Stimulated activated CD4-positive, alpha-beta T cell treated with anti-CD3 and anti-CD28 coated beads, Interleukin-4, amount 100 ng/mL, for 4 hours (primary cell): ENCODE data around the gene PAEP.

Source experiments
- DNase-seq, 2 experiments: peaks; one replicate each; pipeline ENCODE4 v3.0.0-alpha.2; 2020

PAEP gene

DNA sequence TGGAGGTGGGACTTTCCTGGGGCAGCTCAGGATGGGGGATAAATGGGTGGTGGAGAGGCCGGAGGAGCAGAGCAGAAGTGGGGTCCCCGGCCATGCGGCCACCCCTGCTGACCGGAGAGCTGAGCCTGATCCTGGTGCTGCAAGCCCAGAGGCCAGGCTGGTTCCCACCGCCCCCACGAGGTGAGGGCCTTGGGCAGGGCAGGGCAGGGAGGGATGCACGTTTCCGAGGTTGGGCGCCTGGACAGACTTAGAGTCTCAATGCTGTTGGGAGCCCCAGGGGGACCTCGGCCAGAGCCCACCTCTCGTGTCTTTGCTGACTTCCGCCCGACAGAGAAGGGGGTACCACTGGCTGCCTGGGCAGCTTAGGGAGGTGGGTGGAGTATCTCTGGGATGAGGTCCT is 10.1 kb upstream of the PAEP start:
- DNase-seq, result no peak

DNA sequence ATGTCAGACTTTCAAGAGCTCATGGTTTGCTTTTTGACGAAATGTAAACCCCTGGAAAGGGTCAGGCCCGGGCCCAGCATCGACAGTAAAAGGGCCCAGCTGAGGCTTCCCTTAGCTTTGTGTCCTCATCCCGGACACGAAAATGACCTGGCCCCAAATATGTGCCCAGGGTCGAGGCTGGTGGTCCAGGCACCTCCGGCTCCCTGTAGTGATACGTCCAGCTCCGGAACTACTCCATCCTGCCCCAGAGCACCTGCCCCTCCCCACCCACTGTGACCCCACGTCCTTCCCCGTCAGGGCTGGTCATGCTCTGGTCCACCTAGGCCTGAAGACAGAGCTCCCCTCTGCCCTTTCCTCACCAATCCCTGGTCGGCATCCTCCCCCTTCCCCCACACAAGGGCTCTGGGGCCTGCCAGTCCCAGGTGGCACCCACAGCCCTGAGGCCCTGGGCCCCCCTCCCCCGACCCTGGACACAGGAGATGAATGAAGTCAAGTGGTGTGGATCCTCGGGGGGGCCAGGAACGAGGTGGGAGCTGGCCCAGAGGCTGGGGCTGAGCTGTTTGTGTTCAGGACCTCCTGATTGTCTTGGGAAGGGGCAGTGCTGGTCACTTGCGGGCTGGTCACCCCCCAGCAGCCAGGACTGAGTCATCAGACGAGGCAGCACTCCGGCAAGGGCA is 9.4 kb upstream of the PAEP start:
- DNase-seq, result no peak

DNA sequence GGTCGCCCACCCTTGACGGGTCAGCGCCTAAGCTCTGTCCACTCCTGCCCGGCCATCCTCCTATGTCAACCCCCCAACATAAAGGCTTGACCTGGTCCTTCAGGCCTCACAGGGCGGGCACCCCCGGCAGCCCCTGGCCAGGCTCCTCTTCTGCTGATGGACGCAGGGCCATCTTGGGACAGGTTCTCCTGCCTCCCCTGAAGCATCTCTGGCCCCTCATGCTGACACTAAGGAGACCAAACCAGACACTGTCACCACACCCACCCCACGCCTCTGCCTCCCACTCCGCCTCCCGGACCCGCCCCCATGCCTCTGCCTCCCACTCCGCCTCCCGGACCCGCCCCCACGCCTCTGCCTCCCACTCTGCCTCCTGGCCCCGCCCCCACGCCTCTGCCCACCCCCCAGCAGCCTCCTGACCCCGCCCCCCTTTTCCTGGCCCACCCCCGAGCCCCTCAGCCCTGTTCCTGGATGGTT is 8.8 kb upstream of the PAEP start:
- no peak for DNase-seq

- no peak for DNase-seq
Observed at GRCh38 chr9:135554718-135555117, 6.8 kb upstream of the PAEP start.

DNA sequence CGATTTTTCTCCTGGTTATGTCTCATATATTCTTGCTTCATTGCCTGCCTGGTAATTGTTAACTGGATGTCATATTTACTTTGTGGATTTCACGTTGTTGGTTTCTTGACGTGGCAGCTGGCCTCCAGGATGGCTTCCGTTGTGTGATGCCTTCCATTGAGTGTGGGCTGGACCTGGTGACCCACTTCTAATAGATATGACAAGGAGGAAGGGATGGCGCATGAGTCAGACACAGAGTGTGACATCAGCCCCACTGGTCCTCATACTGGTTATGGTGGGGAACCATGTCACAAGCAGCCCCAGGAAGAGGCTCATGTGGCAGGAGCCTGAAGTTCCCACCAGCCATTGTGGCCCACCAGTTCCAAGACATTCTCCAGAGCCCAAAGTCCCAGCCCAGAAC is 6.4 kb upstream of the PAEP start:
- no peak for DNase-seq

- no peak for DNase-seq
Observed at GRCh38 chr9:135555910-135556309, 5.6 kb upstream of the PAEP start.

GRCh38 chr9:135559606-135560005 is 1.9 kb upstream of the PAEP start:
- no peak for DNase-seq

GRCh38 chr9:135562235-135562745 is 734 bp downstream of the PAEP start:
- no peak for DNase-seq

GRCh38 chr9:135563039-135563476 is 1.5 kb downstream of the PAEP start:
- DNase-seq, result no peak

GRCh38 chr9:135563858-135564257 is 2.3 kb downstream of the PAEP start:
- no peak for DNase-seq

- no peak for DNase-seq
Observed at GRCh38 chr9:135565141-135565628, 3.6 kb downstream of the PAEP start.

- no peak for DNase-seq
Observed at GRCh38 chr9:135565636-135566035, 4.1 kb downstream of the PAEP start.

DNA sequence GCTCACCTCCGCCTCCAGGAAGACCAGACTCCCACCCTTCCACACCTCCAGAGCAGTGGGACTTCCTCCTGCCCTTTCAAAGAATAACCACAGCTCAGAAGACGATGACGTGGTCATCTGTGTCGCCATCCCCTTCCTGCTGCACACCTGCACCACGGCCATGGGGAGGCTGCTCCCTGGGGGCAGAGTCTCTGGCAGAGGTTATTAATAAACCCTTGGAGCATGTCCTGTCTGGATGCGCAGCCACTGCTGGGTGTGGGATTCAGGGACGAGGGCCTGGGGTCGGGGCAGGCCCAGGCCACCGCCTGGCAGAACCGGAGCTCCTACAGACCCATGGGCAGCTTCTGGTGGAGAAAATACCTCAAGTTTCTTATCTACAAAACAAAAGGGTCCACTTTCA is 5.0 kb downstream of the PAEP start:
- no peak for DNase-seq

DNA sequence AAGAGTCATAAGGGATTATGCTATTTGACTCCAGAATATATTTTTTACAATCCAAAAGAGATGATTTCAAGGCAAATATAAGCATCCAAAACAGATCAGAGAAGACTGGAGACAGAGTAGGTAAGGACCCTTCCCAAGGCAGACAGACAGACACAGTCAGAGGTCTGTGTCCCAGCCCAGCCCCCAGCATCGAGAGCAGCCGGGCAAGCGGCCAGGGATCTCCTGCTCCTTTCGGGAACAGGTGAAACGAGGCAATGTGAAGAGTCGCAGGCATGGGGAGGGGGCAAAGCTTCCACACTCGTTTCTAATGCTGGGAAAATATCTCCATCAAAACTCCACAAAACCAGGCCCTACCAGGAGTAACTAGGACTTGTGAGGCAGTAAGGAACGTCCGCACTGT is 5.8 kb downstream of the PAEP start:
- no peak for DNase-seq

GRCh38 chr9:135568026-135568425 is 6.5 kb downstream of the PAEP start:
- DNase-seq, result no peak

DNA sequence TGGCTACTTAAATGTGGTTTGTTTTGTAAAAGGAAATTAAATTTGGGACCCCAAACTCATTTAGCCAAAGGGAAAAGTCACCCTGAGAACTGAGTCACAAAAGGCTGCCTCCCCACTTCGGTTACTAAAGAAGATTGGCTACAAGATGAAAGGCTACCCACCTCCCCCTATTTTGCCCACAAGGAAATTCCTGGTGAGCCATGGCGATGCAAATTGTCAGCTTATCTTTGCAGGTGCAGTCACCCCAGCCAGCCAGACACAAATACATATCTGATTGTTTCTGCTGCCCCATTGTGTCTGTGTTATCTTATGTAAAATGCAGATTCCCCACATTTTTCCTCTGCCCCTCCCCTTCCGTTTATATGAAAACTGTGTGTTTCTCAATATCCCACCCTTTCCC is 8.9 kb downstream of the PAEP start:
- DNase-seq, result no peak

GRCh38 chr9:135572233-135572632 is 10.7 kb downstream of the PAEP start:
- DNase-seq, result no peak

DNA sequence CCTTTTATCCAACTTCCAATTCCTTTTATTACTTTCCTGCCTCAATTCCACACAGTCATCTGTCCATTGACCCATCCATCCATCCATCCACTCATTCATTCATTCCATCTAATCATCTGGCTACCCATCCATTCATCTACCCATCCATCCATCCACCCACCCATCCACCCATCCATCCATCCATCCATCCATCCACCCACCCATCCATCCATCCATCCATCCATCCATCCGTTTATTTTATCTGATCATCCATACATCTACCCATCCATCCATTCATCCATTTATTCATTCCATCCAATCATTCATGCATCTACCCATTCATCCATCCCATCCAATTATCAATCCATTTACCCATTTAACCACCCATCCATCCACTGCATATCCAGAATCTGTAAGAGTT is 11.6 kb downstream of the PAEP start:
- no peak for DNase-seq

DNA sequence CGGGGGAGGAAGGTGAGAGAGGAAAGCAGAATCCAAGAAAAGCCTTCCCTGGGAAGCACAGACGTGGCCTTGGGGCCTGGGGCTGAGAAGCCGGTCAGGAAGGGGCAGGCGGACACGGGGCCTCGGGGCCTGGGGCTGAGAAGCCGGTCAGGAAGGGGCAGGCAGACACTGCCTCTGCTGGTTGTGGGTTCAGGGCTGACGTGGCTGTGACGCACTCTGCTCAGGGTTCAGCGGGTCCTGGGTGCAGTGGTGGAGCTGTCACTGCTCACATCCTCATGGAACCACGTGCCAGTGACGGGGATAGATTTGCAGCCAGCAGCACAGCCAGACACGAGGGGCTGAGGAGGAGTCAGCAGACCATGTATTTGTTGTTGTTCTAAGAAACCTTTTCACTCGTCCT is 12.8 kb downstream of the PAEP start:
- DNase-seq, result no peak

- no peak for DNase-seq
Observed at GRCh38 chr9:135574943-135575342, 13.4 kb downstream of the PAEP start.

- no peak for DNase-seq
Observed at GRCh38 chr9:135575995-135576631, 14.6 kb downstream of the PAEP start.

DNA sequence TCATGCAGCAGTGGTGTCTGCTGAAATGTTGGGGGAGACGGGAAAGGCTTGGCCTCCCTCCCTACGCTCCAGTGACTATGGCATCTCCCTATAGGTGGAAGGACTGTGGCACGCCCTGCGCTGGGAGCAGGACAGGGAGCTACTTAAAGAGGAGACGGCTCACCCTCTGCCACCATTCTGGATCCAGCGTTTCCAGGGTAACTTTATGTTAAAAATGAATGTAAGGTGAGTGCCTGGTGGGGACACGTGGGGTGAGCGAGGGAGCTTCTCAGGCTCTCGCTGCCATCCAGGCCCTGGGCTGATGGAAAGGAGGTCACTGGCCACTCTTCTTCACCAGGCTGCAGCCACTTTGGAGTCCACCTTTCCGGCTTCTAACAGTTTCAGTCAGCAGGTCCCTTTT is 15.7 kb downstream of the PAEP start:
- DNase-seq, result no peak

DNA sequence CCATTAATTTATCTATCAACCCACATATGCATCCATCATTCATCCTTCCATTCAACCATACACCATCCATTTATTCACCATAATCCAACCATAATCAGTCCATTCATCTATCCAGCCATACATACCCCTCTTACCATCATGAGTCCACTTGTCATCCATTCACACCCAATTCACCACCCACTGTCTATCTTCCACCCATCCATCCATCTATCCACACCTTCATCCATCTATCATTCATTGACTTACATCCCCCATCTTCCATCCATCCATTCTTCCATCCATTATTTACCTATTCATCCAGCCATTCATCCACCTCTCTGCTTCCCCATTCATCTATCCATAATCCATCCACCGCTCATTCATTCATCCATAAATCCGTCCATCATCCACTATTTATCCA is 17.8 kb downstream of the PAEP start:
- DNase-seq, result no peak

- no peak for DNase-seq
Observed at GRCh38 chr9:135579889-135580660, 18.5 kb downstream of the PAEP start.
